C4-2B (cell line): ENCODE measurements around the gene HCN2.

Source experiments
- H3K27ac ChIP-seq: fragments of 450-650 bp; 2 replicates; pipeline ENCODE4 v1.5.1; 2017
- ZFX ChIP-seq: fragments of 450-650 bp; IDR thresholded peaks from 2 replicates; pipeline ENCODE4 v1.6.1; 2017
- TF ChIP-seq, protein P1 (sequence below): fragments of 450-650 bp; conservative IDR thresholded peaks from 2 replicates; pipeline ENCODE4 v1.5.1; 2017; ENCODE audit warnings: mild to moderate bottlenecking

The HCN2 gene

DNA sequence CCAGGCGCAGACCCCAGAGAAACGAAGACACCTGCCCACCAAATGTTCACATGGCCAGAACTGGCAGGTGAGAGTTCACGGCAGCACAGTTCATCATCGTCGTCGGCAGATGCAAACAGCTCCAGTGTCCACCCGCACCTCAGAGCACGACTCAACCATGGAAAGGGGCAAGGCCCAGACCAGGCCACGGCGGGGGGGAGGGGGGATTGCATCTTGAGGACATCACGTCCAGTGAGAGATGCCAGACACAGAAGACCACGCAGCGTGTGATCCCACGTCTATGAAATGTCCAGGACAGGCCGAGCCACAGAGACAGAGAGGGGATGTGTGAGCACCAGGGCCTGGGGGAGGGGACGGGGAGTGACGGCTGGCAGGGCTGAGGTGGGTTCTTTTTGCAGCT, 66.0 kb downstream of the HCN2 start:
- TF ChIP-seq, protein P1, sequence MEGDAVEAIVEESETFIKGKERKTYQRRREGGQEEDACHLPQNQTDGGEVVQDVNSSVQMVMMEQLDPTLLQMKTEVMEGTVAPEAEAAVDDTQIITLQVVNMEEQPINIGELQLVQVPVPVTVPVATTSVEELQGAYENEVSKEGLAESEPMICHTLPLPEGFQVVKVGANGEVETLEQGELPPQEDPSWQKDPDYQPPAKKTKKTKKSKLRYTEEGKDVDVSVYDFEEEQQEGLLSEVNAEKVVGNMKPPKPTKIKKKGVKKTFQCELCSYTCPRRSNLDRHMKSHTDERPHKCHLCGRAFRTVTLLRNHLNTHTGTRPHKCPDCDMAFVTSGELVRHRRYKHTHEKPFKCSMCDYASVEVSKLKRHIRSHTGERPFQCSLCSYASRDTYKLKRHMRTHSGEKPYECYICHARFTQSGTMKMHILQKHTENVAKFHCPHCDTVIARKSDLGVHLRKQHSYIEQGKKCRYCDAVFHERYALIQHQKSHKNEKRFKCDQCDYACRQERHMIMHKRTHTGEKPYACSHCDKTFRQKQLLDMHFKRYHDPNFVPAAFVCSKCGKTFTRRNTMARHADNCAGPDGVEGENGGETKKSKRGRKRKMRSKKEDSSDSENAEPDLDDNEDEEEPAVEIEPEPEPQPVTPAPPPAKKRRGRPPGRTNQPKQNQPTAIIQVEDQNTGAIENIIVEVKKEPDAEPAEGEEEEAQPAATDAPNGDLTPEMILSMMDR = no peak
- no peak for TF ChIP-seq ZFX
- no peak overlapping the region for H3K27ac ChIP-seq

GRCh38 chr19:656751-657559, 67.3 kb downstream of the HCN2 start:
- H3K27ac ChIP-seq = no peak overlapping the region
- TF ChIP-seq, protein P1 = no peak
- TF ChIP-seq ZFX = no peak

GRCh38 chr19:657611-658010, 67.9 kb downstream of the HCN2 start:
- no peak for TF ChIP-seq ZFX
- TF ChIP-seq, protein P1 = no peak
- H3K27ac ChIP-seq = no peak overlapping the region

- TF ChIP-seq, protein P1 = no peak
- TF ChIP-seq ZFX = no peak
- no peak overlapping the region for H3K27ac ChIP-seq
Measured at GRCh38 chr19:658059-658839, 68.6 kb downstream of the HCN2 start.

- TF ChIP-seq, protein P1 = no peak
- TF ChIP-seq ZFX = no peak
- no peak overlapping the region for H3K27ac ChIP-seq
Measured at GRCh38 chr19:658916-659839, 69.5 kb downstream of the HCN2 start.

DNA sequence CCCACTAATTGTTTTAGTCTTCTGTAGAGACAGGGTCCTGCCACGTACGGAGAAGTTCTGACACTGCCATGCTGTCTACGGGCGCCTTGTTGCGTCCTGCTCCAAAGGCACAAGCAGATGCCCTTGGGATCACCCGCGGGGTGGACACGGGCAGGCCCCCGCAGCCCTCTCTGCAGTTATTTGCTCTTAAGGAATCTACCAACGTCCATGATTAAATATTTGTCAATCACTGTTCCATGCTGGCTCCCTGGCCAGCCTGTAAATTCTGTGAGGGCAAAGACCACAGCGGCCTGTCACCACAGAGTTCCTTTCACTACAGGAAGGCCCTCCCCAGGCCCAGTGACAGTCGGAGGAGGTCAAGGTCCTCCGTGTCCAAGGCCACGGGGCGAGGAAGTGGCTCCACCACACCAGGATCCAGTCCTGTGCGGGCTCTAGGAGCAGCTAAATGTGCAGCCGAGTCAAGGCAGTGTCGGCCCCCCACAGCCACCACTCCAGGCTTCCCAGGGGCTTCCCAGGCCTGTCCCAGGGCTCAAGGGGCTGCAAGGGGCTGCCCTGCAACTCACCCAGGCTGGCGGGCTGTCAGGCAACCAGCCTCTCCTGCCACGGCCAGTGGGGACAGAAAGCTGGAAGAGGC, 71.2 kb downstream of the HCN2 start:
- TF ChIP-seq, protein P1 = no peak
- TF ChIP-seq ZFX = no peak
- H3K27ac ChIP-seq = peak overlapping the region; percentile 100
